Stimulated activated effector memory CD8-positive, alpha-beta T cell treated with anti-CD3 and anti-CD28 coated beads, Interleukin-12 subunit alpha, Interleukin-12 subunit beta, amount 100 ng/mL, for 72 hours (primary cell): ENCODE measurements around the gene CCDC160.
"Not testable (repeated sequence)": the region's sequence is repeated elsewhere in the genome, so short reads cannot be mapped to it uniquely, and the experiment has no call there.

Experiments
- ATAC-seq: fragments of 150-1000 bp; cut with Tn5 transposase; 2 replicates; pipeline ENCODE4 v1.10.0; 2021
- DNase-seq, 2 donors: peaks; one replicate each; pipeline ENCODE4 v3.0.0; 2021 to 2022; ENCODE audit warnings: low spot score in 2 of 2
- H3K27ac Mint-ChIP-seq: one replicate; pipeline ENCODE4 v1.8.0; 2022; ENCODE audit warnings: mild to moderate bottlenecking, mixed read lengths
- H3K36me3 Mint-ChIP-seq: one replicate; pipeline ENCODE4 v1.8.0; 2022; ENCODE audit warnings: mild to moderate bottlenecking, mixed read lengths
- H3K4me1 Mint-ChIP-seq: one replicate; pipeline ENCODE4 v1.8.0; 2022; ENCODE audit warnings: mixed read lengths
- H3K4me3 Mint-ChIP-seq: one replicate; pipeline ENCODE4 v1.8.0; 2022; ENCODE audit warnings: mild to moderate bottlenecking, mixed read lengths
- H3K9me3 Mint-ChIP-seq: one replicate; pipeline ENCODE4 v1.8.0; 2022; ENCODE audit warnings: mixed read lengths

Gene CCDC160

DNA sequence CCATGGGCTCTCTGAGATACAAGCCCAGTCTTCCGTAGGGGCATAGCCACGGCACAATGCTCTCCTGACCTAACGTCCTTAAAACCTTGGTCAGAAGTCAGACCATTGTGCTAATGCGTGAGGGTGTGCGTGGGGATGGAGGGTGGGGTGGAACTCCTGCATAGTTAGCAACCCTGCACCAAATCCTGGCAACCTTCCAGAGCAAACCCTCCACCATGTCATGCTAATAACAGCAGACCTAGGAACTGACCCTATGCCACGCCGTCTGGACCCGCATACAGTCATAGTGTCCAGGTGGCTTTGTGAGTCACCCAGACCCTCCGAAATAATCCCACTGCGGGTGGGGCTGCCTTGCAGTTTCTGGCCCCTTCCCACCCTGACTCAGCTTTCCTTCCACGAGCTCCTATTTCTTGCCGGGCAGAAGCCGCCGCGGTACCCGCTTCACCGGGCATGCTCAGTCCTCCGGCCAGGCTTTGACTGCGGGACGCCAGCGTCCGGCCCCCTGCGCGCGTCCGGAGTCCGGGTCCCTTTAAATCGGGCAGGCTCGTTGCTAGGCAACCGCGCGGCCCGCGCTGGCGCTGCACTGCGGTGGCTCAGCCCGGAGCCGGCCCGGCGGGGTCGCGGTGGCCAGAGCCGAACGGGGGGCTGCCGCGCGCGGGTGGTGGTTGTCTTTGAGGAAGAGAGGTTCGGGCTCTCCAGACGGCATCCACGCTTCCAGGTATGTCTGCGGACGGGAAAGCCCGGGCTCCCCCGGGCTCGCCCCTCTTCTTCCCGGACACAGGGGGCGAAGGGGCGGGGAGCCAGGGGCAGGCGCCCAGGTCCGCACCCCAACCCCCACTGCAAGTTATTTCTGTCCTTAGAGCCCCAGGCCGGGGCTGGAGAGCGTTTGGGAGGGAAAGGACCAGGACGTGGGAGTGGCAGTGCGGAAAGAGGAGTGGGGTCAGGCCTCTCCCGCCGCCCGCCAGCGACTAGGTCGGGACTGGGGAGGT is at the start of gene CCDC160:
Gene CCDC160, plus strand, starts transcription at position 557 of the 989 bp plus-strand sequence. CDS start 7,619 bp downstream, outside the sequence.
- DNase-seq (no peak), ATAC-seq (no peak)
- Mint-ChIP-seq H3K9me3 (no peaks in the 10 kb centered on the region), H3K4me3 (peak within 1 kb of the TSS; percentile 15), H3K36me3 (no peaks in the 10 kb centered on the region), H3K4me1 (no peaks in the 10 kb centered on the region), H3K27ac (no peak within 1 kb of the TSS)

GRCh38 chrX:134191281-134191680 is 45.7 kb upstream of the CCDC160 start:
- ATAC-seq (no peak), DNase-seq (no peak)
- Mint-ChIP-seq H3K36me3 (no peaks in the 10 kb centered on the region), H3K4me3 (no peak overlapping the region), H3K27ac (no peak overlapping the region), H3K4me1 (peaks cover 19% of the 10 kb centered on the region), H3K9me3 (no peaks in the 10 kb centered on the region)

- Mint-ChIP-seq H3K36me3 (no peaks in the 10 kb centered on the region), H3K27ac (no peak overlapping the region), H3K9me3 (no peaks in the 10 kb centered on the region), H3K4me3 (no peak overlapping the region), H3K4me1 (peaks cover 5% of the 10 kb centered on the region)
- no peak for DNase-seq
- no peak for ATAC-seq
These were observed 42.1 kb upstream of the CCDC160 start for GRCh38 chrX:134194915-134195314.

DNA sequence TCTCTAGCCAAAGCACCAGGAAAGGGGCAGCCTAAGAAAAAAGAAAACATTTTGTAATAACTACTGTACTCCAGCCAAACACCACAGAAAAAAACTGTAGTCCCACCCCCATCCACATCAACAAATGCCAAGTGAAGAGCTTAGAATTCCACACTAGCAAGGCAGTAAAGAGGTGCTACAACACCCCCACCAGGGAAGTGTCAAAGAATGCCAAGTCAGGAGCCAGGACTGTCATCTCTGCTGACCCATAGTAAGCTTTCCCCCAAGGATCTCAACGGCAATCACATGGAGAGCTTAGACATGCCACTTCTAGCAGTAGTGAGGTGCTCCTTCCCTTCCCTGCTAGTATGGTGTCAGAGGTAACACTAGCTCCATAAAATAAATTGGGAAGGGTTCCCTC is 34.4 kb upstream of the CCDC160 start:
- Mint-ChIP-seq H3K9me3 (no peaks in the 10 kb centered on the region), H3K27ac (no peak overlapping the region), H3K4me1 (no peaks in the 10 kb centered on the region), H3K4me3 (no peak overlapping the region), H3K36me3 (no peaks in the 10 kb centered on the region)
- ATAC-seq (no peak), DNase-seq (no peak)

DNA sequence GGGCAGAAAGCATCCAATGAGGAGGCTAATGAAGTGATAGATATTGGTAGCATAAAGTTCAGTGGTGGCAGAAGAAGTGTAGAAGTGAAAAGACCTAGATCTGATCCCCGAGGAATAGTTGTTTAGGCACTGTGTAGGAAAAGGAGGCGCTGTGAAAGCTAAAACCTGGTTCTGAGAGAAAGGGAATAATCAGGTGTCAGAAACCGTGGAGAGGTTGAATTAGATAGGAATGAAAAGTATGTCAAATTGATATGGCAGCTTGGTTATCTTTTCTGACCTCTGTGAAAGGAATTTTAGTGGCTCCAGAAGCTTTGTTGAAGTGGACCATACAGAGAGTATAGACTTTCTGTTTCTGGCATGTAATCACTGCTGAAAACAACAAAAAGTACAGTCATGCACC is 30.8 kb upstream of the CCDC160 start:
- H3K36me3 Mint-ChIP-seq = no peaks in the 10 kb centered on the region
- no peak overlapping the region for H3K27ac Mint-ChIP-seq
- ATAC-seq (no peak), DNase-seq (no peak)
- H3K9me3 Mint-ChIP-seq = peaks cover 6% of the 10 kb centered on the region
- no peaks in the 10 kb centered on the region for H3K4me1 Mint-ChIP-seq
- H3K4me3 Mint-ChIP-seq = no peak overlapping the region

DNA sequence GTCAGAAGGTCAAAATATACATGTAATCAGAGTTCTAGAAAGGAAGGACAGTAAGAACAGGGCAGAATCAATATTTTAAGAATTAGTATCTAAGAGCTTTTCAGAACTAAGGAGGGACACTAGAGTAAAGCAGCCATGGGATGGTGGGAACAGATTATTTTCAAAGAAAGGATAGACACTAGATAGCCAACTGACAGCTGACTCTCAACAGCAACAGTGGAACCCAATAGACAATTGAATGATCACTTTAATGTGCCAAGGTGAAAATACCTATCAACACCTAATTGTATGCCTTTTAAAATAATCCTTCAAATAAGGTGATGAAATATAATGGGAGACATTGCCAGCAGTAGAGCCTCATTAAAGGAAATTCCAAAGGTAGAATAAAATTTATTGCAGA is 26.5 kb upstream of the CCDC160 start:
- no peak for ATAC-seq
- DNase-seq = no peak
- Mint-ChIP-seq H3K36me3 (no peaks in the 10 kb centered on the region), H3K9me3 (peaks cover 6% of the 10 kb centered on the region), H3K4me3 (no peak overlapping the region), H3K4me1 (no peaks in the 10 kb centered on the region), H3K27ac (no peak overlapping the region)

DNA sequence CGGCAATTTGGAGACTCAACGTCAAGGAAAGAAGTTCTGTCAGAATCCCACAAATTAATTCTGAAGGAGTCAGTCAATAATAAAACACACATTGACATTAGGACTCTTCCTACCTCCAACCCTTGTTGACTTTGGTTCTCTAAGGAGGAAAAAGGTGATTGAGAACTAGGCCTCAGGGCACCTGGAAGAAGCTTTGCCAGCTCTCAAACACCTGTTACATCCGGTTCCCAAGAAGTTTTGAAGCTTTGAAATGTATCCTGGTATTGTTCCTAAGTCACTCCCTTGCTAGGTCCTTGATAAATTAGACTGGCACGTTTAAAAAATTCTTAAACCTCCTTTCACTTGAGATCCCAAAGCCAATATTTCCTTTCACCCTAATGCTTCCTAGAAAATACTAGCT is 1.7 kb upstream of the CCDC160 start:
- H3K9me3 Mint-ChIP-seq = no peaks in the 10 kb centered on the region
- ATAC-seq = no peak
- H3K36me3 Mint-ChIP-seq = no peaks in the 10 kb centered on the region
- no peaks in the 10 kb centered on the region for H3K4me1 Mint-ChIP-seq
- no peak overlapping the region for H3K27ac Mint-ChIP-seq
- no peak overlapping the region for H3K4me3 Mint-ChIP-seq
- DNase-seq = no peak

DNA sequence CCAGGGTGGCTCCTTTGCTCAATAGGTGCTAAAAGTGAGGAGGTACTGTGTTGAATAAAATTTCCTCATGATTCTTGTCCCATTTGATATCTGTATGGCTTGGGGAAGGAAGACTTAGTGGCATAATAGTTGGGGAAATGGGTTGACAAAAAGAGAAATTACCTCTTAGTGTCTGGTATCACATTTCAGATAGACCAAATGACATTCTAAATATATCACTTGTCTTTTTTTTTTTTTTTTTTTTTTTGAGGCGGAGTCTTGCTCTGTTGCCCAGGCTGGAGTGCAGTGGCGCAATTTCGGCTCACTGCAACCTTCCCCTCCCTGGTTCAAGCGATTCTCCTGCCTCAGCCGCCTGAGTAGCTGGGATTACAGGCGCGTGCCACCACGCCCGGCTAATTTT is 1.2 kb downstream of the CCDC160 start:
- H3K4me1 Mint-ChIP-seq, H3K27ac Mint-ChIP-seq, ATAC-seq: not testable (repeated sequence)

DNA sequence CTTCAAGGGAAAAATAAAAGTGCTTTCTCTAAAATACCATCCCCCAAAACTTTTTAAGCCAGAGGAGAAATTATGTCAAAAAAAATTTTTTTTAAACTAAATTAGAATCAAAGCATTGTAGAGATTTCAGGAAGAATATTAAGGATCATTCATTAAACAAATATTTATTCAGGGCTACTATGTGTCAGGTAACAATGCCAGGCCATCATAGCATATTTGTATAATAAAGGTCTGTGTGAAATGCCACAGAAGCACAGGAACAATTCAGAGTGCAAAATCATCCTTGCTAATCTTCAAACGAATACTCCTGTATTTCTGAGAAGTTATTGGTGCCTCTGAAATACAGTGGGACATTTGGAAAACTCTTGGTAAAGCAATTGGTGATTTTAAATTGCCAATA is 2.0 kb downstream of the CCDC160 start:
- H3K9me3 Mint-ChIP-seq = no peaks in the 10 kb centered on the region
- DNase-seq (no peak), ATAC-seq (no peak)
- no peaks in the 10 kb centered on the region for H3K36me3 Mint-ChIP-seq
- H3K4me1 Mint-ChIP-seq = no peaks in the 10 kb centered on the region
- no peak overlapping the region for H3K27ac Mint-ChIP-seq
- no peak overlapping the region for H3K4me3 Mint-ChIP-seq

More for the DNA sequence above, 1.2 kb downstream of the CCDC160 start:
- H3K9me3 Mint-ChIP-seq, H3K4me3 Mint-ChIP-seq, DNase-seq, H3K36me3 Mint-ChIP-seq: not testable (repeated sequence)

- Mint-ChIP-seq H3K9me3 (no peaks in the 10 kb centered on the region), H3K4me1 (no peaks in the 10 kb centered on the region), H3K36me3 (no peaks in the 10 kb centered on the region), H3K4me3 (no peak overlapping the region), H3K27ac (no peak overlapping the region)
- ATAC-seq = no peak
- DNase-seq = no peak
These were observed 3.2 kb downstream of the CCDC160 start for GRCh38 chrX:134240209-134240608.

DNA sequence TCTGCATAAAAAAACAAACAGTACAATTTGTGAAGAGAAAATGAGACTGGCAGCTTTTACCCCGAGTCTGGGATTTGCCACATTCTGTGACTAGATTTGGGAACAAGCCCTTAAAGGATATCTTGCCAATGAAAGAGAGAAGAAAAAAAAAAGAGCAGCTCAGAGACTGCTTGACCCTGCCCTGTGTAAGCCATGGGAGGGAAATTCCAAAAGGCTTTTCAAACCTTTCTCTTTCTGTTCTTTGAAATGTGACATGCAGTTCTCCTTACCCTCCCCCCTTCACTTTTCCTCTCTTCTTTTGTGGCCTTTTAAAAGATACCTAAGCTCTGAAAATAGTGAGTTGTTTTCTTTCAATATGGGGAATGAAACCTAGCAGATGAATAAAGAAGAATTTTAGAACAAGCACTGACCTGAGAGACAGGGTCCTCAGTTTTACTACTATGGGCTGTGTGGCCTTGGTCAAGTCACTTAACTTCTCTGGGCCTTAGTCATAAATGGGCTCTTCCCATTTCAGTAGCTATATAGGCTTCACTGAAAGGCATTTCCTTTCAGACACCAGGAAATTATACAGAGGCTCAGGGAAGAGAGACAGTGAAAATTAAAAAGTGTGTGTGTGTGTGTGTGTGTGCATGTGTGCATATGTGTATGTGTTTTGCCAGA is 5.1 kb downstream of the CCDC160 start:
- no peak overlapping the region for H3K27ac Mint-ChIP-seq
- no peaks in the 10 kb centered on the region for H3K4me1 Mint-ChIP-seq
- ATAC-seq (no peak), DNase-seq (no peak)
- no peaks in the 10 kb centered on the region for H3K9me3 Mint-ChIP-seq
- no peaks in the 10 kb centered on the region for H3K36me3 Mint-ChIP-seq
- H3K4me3 Mint-ChIP-seq = no peak overlapping the region

GRCh38 chrX:134244043-134244442 is 7.1 kb downstream of the CCDC160 start:
- no peak overlapping the region for H3K27ac Mint-ChIP-seq
- no peaks in the 10 kb centered on the region for H3K9me3 Mint-ChIP-seq
- H3K36me3 Mint-ChIP-seq = no peaks in the 10 kb centered on the region
- H3K4me3 Mint-ChIP-seq = no peak overlapping the region
- ATAC-seq (no peak), DNase-seq (no peak)
- H3K4me1 Mint-ChIP-seq = no peaks in the 10 kb centered on the region

GRCh38 chrX:134246282-134246681 is 9.3 kb downstream of the CCDC160 start:
- ATAC-seq = no peak
- no peaks in the 10 kb centered on the region for H3K9me3 Mint-ChIP-seq
- H3K36me3 Mint-ChIP-seq = no peaks in the 10 kb centered on the region
- no peaks in the 10 kb centered on the region for H3K4me1 Mint-ChIP-seq
- H3K27ac Mint-ChIP-seq = no peak overlapping the region
- no peak overlapping the region for H3K4me3 Mint-ChIP-seq
- no peak for DNase-seq

DNA sequence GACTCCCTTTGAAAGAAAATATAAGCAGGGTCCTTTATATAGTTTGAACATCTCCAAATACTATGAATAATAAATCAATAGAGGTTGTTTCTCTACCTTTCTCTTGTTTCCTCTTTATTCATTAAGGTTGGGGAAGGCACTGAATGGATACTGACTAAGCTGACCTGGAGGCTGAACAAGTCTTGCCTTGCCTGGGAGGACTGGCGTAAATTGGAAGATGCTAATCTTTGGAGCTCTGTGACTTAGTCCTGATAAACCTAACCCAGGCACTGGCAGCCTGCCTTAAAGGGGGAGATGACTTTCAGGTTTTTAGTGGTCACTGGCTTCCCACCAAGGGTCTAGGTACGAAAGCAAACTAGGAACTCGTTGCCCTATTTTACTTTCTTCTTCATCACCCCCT is 10.5 kb downstream of the CCDC160 start:
- Mint-ChIP-seq H3K4me1 (no peaks in the 10 kb centered on the region), H3K27ac (no peak overlapping the region), H3K36me3 (no peaks in the 10 kb centered on the region), H3K9me3 (no peaks in the 10 kb centered on the region), H3K4me3 (no peak overlapping the region)
- no peak for DNase-seq
- no peak for ATAC-seq

DNA sequence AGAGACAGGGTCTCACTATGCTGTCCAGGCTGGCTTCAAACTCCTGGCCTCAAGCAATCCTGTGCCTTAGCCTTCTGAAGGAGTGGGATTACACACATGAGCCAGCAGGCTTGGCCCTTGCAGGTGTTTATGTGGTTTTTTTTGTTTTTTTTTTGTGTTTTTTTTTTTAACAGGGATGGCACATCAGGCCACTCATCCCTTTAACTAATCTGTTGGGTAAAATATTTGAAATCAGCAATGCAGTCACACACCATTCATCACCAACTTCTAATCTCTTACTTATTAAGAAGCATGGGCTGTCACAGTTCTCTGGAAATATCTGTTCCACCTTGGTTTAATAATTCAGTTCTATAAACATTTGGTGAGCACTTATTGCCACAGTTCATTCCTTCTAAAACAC is 12.3 kb downstream of the CCDC160 start:
- no peak for ATAC-seq
- DNase-seq = no peak
- H3K4me3 Mint-ChIP-seq = no peak overlapping the region
- H3K4me1 Mint-ChIP-seq = peaks cover 6% of the 10 kb centered on the region
- H3K36me3 Mint-ChIP-seq = no peaks in the 10 kb centered on the region
- no peaks in the 10 kb centered on the region for H3K9me3 Mint-ChIP-seq
- H3K27ac Mint-ChIP-seq = no peak overlapping the region

DNA sequence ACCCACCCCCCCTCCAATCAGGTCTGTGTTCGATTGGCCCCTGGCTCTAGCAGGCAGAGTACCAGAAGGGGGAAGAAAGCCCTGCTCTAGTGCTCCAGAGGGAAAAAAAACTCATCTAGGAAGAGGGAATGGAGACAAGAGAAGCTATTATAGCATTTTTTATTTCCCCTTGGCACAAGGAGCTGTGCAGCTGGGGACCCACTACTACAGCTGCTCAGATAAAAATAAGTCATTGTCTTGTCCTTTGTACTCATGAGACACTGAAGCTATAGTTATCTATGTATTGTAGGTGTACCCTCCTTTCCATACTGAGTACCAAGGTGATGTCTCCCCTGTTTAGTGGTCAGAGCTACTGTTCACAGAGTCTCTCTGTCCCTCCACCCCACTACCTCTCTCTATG is 14.3 kb downstream of the CCDC160 start:
- Mint-ChIP-seq H3K4me1 (peaks cover 6% of the 10 kb centered on the region), H3K9me3 (no peaks in the 10 kb centered on the region), H3K27ac (no peak overlapping the region), H3K4me3 (no peak overlapping the region), H3K36me3 (no peaks in the 10 kb centered on the region)
- ATAC-seq (no peak), DNase-seq (no peak)
